A549 (cell line): Measurements from ENCODE around the gene ZNF423.

Experiments
- FOSL2 ChIP-seq, 2 experiments: fragments of 450-650 bp in 1 of 2; fragments of >200 bp in 1 of 2; sonication (Bioruptor Twin) in 1 of 2; formaldehyde crosslinking; IDR thresholded peaks; 2 replicates each; pipeline versions ENCODE4 v1.5.0 to v1.6.1; 2016 to 2020; ENCODE audit warnings: mild to moderate bottlenecking in 1 of 2, moderate library complexity in 1 of 2
- JUNB ChIP-seq: fragments of >200 bp; sonication (Bioruptor Twin); formaldehyde crosslinking; IDR thresholded peaks from 2 replicates; pipeline ENCODE4 v1.6.1; 2016
- MYC ChIP-seq: IDR thresholded peaks from 2 replicates; pipeline ENCODE4 v1.6.1; 2012; ENCODE audit warnings: mild to moderate bottlenecking, inconsistent platforms, low read length, improper control_type of control experiment, borderline replicate concordance
- POLR2A ChIP-seq: IDR thresholded peaks from 2 replicates; pipeline ENCODE4 v1.6.1; 2012; ENCODE audit warnings: mild to moderate bottlenecking, low read length
- RAD21 ChIP-seq, 2 experiments: fragments of >200 bp in 1 of 2; sonication (Bioruptor Twin) in 1 of 2; formaldehyde crosslinking in 1 of 2; IDR thresholded peaks in 1 of 2; conservative IDR thresholded peaks in 1 of 2; 2 replicates in 1 of 2; 3 replicates in 1 of 2; pipeline ENCODE4 v1.6.1; 2012 to 2018; ENCODE audit warnings: inconsistent platforms in 1 of 2
- SREBF2 ChIP-seq: fragments of 450-650 bp; IDR thresholded peaks from 2 replicates; pipeline ENCODE4 v1.6.1; 2014; ENCODE audit warnings: mild to moderate bottlenecking, moderate library complexity
- ZC3H11A ChIP-seq: fragments of 450-650 bp; IDR thresholded peaks from 2 replicates; pipeline ENCODE4 v1.6.1; 2014; ENCODE audit warnings: antibody characterized with exemption, mild to moderate bottlenecking
- TF ChIP-seq, protein P1 (sequence below): fragments of 250-450 bp; sonication (Bioruptor Pico); IDR thresholded peaks from 2 replicates; pipeline ENCODE4 v1.5.0; 2021; ENCODE audit warnings: mild to moderate bottlenecking, moderate library complexity, borderline replicate concordance
- TF ChIP-seq, protein P2 (sequence below): fragments of >200 bp; sonication (Bioruptor Twin); formaldehyde crosslinking; IDR thresholded peaks from 3 replicates; pipeline ENCODE4 v1.5.1; 2016

GRCh38 chr16:49543631-49543946 is 312.3 kb downstream of the ZNF423 start:
- TF ChIP-seq POLR2A (no peak), SREBF2 (no peak), ZC3H11A (no peak), RAD21 (conservative IDR thresholded peaks at IDR 0.05 in 1 of 2, IDR thresholded peaks at IDR 0.05 in 1 of 2) (no peak), MYC (no peak), FOSL2 (IDR thresholded peaks at IDR 0.05) (no peak), FOSL2 (CRISPR knock-in tag; IDR thresholded peaks at IDR 0.05) (no peak), JUNB (no peak)
- TF ChIP-seq, protein P1, sequence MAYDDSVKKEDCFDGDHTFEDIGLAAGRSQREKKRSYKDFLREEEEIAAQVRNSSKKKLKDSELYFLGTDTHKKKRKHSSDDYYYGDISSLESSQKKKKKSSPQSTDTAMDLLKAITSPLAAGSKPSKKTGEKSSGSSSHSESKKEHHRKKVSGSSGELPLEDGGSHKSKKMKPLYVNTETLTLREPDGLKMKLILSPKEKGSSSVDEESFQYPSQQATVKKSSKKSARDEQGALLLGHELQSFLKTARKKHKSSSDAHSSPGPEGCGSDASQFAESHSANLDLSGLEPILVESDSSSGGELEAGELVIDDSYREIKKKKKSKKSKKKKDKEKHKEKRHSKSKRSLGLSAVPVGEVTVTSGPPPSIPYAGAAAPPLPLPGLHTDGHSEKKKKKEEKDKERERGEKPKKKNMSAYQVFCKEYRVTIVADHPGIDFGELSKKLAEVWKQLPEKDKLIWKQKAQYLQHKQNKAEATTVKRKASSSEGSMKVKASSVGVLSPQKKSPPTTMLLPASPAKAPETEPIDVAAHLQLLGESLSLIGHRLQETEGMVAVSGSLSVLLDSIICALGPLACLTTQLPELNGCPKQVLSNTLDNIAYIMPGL (CRISPR knock-in tag) = no peak
- TF ChIP-seq, protein P2, sequence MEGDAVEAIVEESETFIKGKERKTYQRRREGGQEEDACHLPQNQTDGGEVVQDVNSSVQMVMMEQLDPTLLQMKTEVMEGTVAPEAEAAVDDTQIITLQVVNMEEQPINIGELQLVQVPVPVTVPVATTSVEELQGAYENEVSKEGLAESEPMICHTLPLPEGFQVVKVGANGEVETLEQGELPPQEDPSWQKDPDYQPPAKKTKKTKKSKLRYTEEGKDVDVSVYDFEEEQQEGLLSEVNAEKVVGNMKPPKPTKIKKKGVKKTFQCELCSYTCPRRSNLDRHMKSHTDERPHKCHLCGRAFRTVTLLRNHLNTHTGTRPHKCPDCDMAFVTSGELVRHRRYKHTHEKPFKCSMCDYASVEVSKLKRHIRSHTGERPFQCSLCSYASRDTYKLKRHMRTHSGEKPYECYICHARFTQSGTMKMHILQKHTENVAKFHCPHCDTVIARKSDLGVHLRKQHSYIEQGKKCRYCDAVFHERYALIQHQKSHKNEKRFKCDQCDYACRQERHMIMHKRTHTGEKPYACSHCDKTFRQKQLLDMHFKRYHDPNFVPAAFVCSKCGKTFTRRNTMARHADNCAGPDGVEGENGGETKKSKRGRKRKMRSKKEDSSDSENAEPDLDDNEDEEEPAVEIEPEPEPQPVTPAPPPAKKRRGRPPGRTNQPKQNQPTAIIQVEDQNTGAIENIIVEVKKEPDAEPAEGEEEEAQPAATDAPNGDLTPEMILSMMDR = no peak
